ENCODE measurements around the gene VMA21. TPM values are rescaled to one million over a fixed set of nuclear protein-coding genes. Genes with fewer than 3 reads are reported as not detected.

VMA21 gene
- polyA plus RNA-seq, 1 experiment = 27.1 TPM

DNA sequence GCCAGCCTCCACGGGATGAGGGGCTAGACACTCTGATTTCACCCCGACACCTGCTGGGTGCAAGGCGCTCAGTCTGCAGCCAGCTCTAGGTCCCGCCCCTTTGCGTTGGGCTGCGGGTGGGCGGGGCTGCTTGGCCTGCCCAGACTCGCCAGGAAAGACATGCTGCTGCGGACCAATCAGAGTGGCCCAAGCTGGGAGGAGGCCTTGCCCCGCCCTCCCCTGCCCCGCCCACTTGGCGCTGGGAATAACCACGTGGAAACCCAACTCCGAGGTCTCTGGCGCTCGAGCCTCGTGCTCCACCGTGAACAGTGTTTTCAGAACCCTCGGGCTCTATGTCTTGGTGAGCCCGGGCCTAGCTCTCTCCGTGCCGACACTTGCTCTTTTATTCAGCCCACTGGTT lies 5.3 kb upstream of the VMA21 start:
- CTCF ChIA-PET = no interaction called here
- no peak for DNase-seq (ENCODE audit: low read depth, low spot score)
- Histone ChIP-seq H3K27ac (ENCODE audit: low read depth, low read length) (no peak overlapping the region), H3K9me3 (ENCODE audit: control insufficient read depth, insufficient read depth, low read length) (no peaks in the 10 kb centered on the region; the same call in 1 of the 2 replicates), H3K4me3 (ENCODE audit: low read depth, low read length) (no peak overlapping the region), H3K27me3 (ENCODE audit: control insufficient read depth, insufficient read depth, low read length) (no peaks in the 10 kb centered on the region)
- no peak for TF ChIP-seq CTCF (IDR thresholded peaks at IDR 0.05; ENCODE audit: low read depth, low read length)
- POLR2A ChIA-PET = no interaction called here

DNA sequence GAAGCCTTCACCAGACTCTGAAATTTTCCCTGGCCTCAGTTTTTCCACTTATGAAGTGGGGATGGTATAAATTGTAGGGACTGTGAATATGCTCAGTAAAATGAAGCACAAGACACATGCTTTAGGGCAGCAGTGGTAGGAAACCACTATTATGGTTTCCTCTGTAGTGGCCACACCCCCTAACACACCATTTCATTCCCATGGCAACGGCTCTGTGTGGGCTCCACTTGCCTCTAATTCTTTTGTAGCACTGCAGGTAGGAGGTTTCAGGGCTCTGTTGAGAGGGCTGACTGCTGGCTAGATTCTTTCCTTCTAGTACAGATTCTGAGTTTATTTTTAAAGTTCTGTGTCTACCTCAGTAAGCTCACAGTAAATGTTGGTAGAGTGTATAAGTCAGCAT lies 3.5 kb upstream of the VMA21 start:
- ChIA-PET POLR2A (no interaction called here), CTCF (no interaction called here)
- Histone ChIP-seq H3K9me3 (ENCODE audit: control insufficient read depth, insufficient read depth, low read length) (no peaks in the 10 kb centered on the region; the same call in 1 of the 2 replicates), H3K27me3 (ENCODE audit: control insufficient read depth, insufficient read depth, low read length) (no peaks in the 10 kb centered on the region), H3K27ac (ENCODE audit: low read depth, low read length) (no peak overlapping the region), H3K4me3 (ENCODE audit: low read depth, low read length) (no peak overlapping the region)
- no peak for TF ChIP-seq CTCF (IDR thresholded peaks at IDR 0.05; ENCODE audit: low read depth, low read length)
- DNase-seq (ENCODE audit: low read depth, low spot score) = no peak

DNA sequence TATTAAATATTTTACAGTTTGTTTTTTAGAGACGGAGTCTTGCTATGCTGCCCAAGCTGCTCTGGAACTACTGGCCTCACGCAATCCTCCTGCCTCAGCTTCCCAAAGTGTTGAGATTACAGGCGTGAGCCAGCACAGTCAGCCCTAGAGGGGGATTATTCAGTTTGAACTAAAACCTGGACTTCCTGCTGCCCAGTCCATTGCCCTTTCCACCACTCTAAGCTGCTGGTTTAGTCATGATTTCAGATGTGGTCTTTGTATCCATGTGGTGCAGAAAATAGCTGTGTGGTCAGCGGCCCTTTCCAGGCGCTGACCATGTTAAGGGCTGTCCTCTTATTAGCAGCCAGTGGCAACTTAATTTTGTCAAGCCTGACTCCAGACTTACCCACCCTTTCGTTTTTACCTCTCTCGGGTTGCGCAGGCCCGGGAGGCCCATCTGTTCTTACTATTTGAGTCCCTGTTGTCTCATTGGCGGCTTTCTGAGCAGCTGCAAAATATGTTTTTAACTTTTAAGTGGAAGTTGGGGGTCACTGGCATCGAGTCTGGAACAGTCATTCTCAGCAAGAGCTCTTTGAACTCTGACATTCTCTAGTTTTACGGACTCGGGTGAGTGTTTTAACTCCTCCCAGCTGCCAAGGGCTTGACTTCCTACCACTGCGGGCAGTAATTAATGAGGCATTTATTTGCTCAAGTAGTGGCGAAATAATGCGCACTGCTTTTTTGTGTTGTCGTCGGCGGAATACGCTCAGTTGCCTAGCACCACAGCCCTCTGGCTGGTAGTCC lies 773 bp upstream of the VMA21 start:
- TF ChIP-seq CTCF (IDR thresholded peaks at IDR 0.05; ENCODE audit: low read depth, low read length) = no peak
- ChIA-PET POLR2A (interaction anchor here (0.6 to 0.7 kb wide), 3 partner anchors 10 to 506 kb away, joined by 3 to 5 read pairs (median 4); no protein-coding TSS in a partner anchor), CTCF (no interaction called here)
- Histone ChIP-seq H3K27ac (ENCODE audit: low read depth, low read length) (peak overlapping the region; percentile 95), H3K9me3 (ENCODE audit: control insufficient read depth, insufficient read depth, low read length) (no peaks in the 10 kb centered on the region; the same call in 1 of the 2 replicates), H3K27me3 (ENCODE audit: control insufficient read depth, insufficient read depth, low read length) (no peaks in the 10 kb centered on the region), H3K4me3 (ENCODE audit: low read depth, low read length) (peak overlapping the region; percentile 60)
- DNase-seq (ENCODE audit: low read depth, low spot score) = peak; percentile 0

DNA sequence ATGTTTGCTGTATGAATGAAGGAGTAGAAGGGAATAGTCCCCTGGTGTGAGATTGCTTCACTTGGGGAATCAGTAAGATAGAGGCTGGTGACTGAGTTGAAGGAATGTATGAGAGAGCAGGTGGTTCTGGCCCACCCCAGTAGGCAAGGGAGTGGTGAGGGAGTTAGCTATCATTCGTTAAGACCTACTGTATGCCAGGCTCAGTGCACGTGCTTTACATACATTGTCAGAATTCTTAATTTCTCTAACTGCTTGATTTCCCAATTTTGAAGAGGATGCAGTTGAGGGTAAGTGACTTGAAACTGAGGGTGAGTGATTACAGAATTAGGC lies 700 bp downstream of the VMA21 start:
- ChIA-PET POLR2A (interaction anchor here (0.6 kb wide), 1 partner anchor 173 kb away, joined by 6 read pairs; no protein-coding TSS in a partner anchor), CTCF (interaction anchor here (0.6 kb wide), 1 partner anchor 1554 kb away, joined by 5 read pairs; no protein-coding TSS in a partner anchor)
- DNase-seq (ENCODE audit: low read depth, low spot score) = no peak
- no peaks in the 10 kb centered on the region for H3K9me3 ChIP-seq (ENCODE audit: control insufficient read depth, insufficient read depth, low read length)
- no peak for TF ChIP-seq CTCF (IDR thresholded peaks at IDR 0.05; ENCODE audit: low read depth, low read length)
- H3K27me3 ChIP-seq (ENCODE audit: control insufficient read depth, insufficient read depth, low read length) = no peaks in the 10 kb centered on the region
- peak overlapping the region; percentile 77 for H3K4me3 ChIP-seq (ENCODE audit: low read depth, low read length)
- no peak overlapping the region for H3K27ac ChIP-seq (ENCODE audit: low read depth, low read length)

DNA sequence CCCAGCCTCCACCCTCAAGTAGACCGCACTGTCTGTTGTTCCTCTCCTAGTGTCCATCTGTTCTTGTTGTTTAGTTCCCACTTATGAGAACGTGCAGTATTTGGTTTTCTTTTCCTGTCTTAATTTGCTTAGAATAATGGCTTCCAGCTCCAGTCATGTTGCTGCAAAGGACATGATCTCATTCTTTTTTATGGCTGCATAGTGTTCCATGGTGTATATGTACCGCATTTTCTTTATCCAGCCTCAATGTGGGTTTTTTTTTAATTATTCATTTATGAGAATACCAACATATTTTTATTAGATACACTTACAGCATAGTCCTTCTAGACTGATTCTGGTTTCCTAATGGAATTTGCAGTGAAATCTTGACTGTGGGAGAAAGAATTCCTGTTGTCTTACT lies 1.3 kb downstream of the VMA21 start:
- Histone ChIP-seq H3K9me3 (ENCODE audit: control insufficient read depth, insufficient read depth, low read length) (no peaks in the 10 kb centered on the region), H3K27ac (ENCODE audit: low read depth, low read length) (no peak overlapping the region), H3K4me3 (ENCODE audit: low read depth, low read length) (peak overlapping the region; percentile 77), H3K27me3 (ENCODE audit: control insufficient read depth, insufficient read depth, low read length) (no peaks in the 10 kb centered on the region)
- ChIA-PET POLR2A (interaction anchor here (0.6 kb wide), 1 partner anchor 174 kb away, joined by 6 read pairs; no protein-coding TSS in a partner anchor), CTCF (interaction anchor here (0.6 kb wide), 1 partner anchor 1553 kb away, joined by 5 read pairs; no protein-coding TSS in a partner anchor)
- DNase-seq (ENCODE audit: low read depth, low spot score) = no peak
- no peak for TF ChIP-seq CTCF (IDR thresholded peaks at IDR 0.05; ENCODE audit: low read depth, low read length)

All from AG04450 (cell line).